ENCODE results near the gene RGS13. TPM values are rescaled to one million over a fixed set of nuclear protein-coding genes. Genes with fewer than 3 reads are reported as not detected.

Gene RGS13
- total and polyA plus RNA-seq, 2 donors (not counting 3 experiments of a cell fraction or from before 2014, with no cell fraction given): not detected

GRCh38 chr1:192654591-192655251 is 18.8 kb downstream of the RGS13 start:
- no peak overlapping the region for H2AFZ ChIP-seq (ENCODE audit: low read depth, low read length)
- DNase-seq (ENCODE audit: low read depth, low spot score) (peak; percentile 30), FAIRE-seq (peak; percentile 77)
- dilution Hi-C loops (cut with MboI; ENCODE audit: extremely low pct_ligation_motif_present, low sequenced_read_pairs): no loop called here
- H3K9me1 ChIP-seq (replicated peaks; ENCODE audit: control insufficient read depth, extremely low read depth, insufficient read depth, low read length): no peaks in the 10 kb centered on the region
- peak; percentile 92 for TF ChIP-seq FOS (IDR thresholded peaks at IDR 0.05; ENCODE audit: borderline replicate concordance, insufficient read depth, low read length)
- TF ChIP-seq POLR2A (IDR thresholded peaks at IDR 0.05; ENCODE audit: low read depth, low read length): no peak
- no peak for TF ChIP-seq POLR2AphosphoS5 (IDR thresholded peaks at IDR 0.05; ENCODE audit: insufficient read depth, low read depth, low read length)
- TF ChIP-seq GATA2 (IDR thresholded peaks at IDR 0.05; ENCODE audit: insufficient read depth, insufficient read length, low read depth, low read length): no peak
- no peak for TF ChIP-seq MYC (IDR thresholded peaks at IDR 0.05; ENCODE audit: low read depth, low read length)
- no peak for TF ChIP-seq CTCF (IDR thresholded peaks at IDR 0.05; ENCODE audit: extremely low read depth in 1 of 2, insufficient read depth in 1 of 2, low read depth in 1 of 2, low read length in 2 of 2)
- no peaks in the 10 kb centered on the region for H3K9me3 ChIP-seq (replicated peaks; ENCODE audit: control insufficient read depth, insufficient read depth, low read length)
- H3K79me2 ChIP-seq (ENCODE audit: control insufficient read depth, insufficient read depth, low read length): no peaks in the 10 kb centered on the region
- no peak overlapping the region for H3K4me2 ChIP-seq (ENCODE audit: insufficient read depth, low read length)
- no peaks in the 10 kb centered on the region for H3K27me3 ChIP-seq (ENCODE audit: control insufficient read depth in 2 of 2, insufficient read depth in 2 of 2, low read length in 2 of 2)
- H3K4me1 ChIP-seq (ENCODE audit: control insufficient read depth, extremely low read depth, insufficient read depth, low read length): no peaks in the 10 kb centered on the region
- intact Hi-C loops (cut with micrococcal nuclease): no loop called here
- no peaks in the 10 kb centered on the region for H4K20me1 ChIP-seq (replicated peaks; ENCODE audit: control insufficient read depth, extremely low read depth, insufficient read depth, low read length)
- CTCF ChIA-PET: no interaction called here
- BruUV-seq (replicated peaks): no TSS peak
- H3K9ac ChIP-seq (replicated peaks; ENCODE audit: extremely low read depth, insufficient read depth, low read length): no peak overlapping the region
- H3K27ac ChIP-seq (ENCODE audit: insufficient read depth, low read depth, low read length): no peak overlapping the region
- no peak overlapping the region for H3K4me3 ChIP-seq (replicated peaks in 1 of 3; ENCODE audit: insufficient read depth in 1 of 3, low read depth in 1 of 3, low read length in 3 of 3)
- POLR2A ChIA-PET: no interaction called here
- H3K36me3 ChIP-seq (ENCODE audit: control insufficient read depth in 2 of 2, extremely low read depth in 1 of 2, insufficient read depth in 2 of 2, low read length in 2 of 2): no peaks in the 10 kb centered on the region

GRCh38 chr1:192657760-192658159 is 21.8 kb downstream of the RGS13 start:
- no peak for TF ChIP-seq POLR2AphosphoS5 (IDR thresholded peaks at IDR 0.05; ENCODE audit: insufficient read depth, low read depth, low read length)
- no peak for TF ChIP-seq GATA2 (IDR thresholded peaks at IDR 0.05; ENCODE audit: insufficient read depth, insufficient read length, low read depth, low read length)
- peak; percentile 42 for TF ChIP-seq JUN (IDR thresholded peaks at IDR 0.05; ENCODE audit: borderline replicate concordance, insufficient read depth, insufficient read length, low read depth)
- TF ChIP-seq POLR2A (IDR thresholded peaks at IDR 0.05; ENCODE audit: low read depth, low read length): no peak
- no peak for TF ChIP-seq EZH2 (IDR thresholded peaks at IDR 0.05; ENCODE audit: borderline replicate concordance, low read depth, low read length, severe bottlenecking)
- no peak for TF ChIP-seq FOS (IDR thresholded peaks at IDR 0.05; ENCODE audit: borderline replicate concordance, insufficient read depth, low read length)
- Histone ChIP-seq H3K9ac (replicated peaks; ENCODE audit: extremely low read depth, insufficient read depth, low read length) (no peak overlapping the region), H3K4me3 (replicated peaks in 1 of 3; ENCODE audit: insufficient read depth in 1 of 3, low read depth in 1 of 3, low read length in 3 of 3) (no peak overlapping the region), H3K9me1 (replicated peaks; ENCODE audit: control insufficient read depth, extremely low read depth, insufficient read depth, low read length) (no peaks in the 10 kb centered on the region), H2AFZ (ENCODE audit: low read depth, low read length) (no peak overlapping the region), H3K4me1 (ENCODE audit: control insufficient read depth, extremely low read depth, insufficient read depth, low read length) (no peaks in the 10 kb centered on the region), H3K9me3 (replicated peaks; ENCODE audit: control insufficient read depth, insufficient read depth, low read length) (no peaks in the 10 kb centered on the region), H3K4me2 (ENCODE audit: insufficient read depth, low read length) (no peak overlapping the region), H3K36me3 (ENCODE audit: control insufficient read depth in 2 of 2, extremely low read depth in 1 of 2, insufficient read depth in 2 of 2, low read length in 2 of 2) (no peaks in the 10 kb centered on the region), H3K27ac (ENCODE audit: insufficient read depth, low read depth, low read length) (no peak overlapping the region), H4K20me1 (replicated peaks; ENCODE audit: control insufficient read depth, extremely low read depth, insufficient read depth, low read length) (no peaks in the 10 kb centered on the region), H3K79me2 (ENCODE audit: control insufficient read depth, insufficient read depth, low read length) (no peaks in the 10 kb centered on the region), H3K27me3 (ENCODE audit: control insufficient read depth in 2 of 2, insufficient read depth in 2 of 2, low read length in 2 of 2) (no peaks in the 10 kb centered on the region)
- ChIA-PET CTCF (no interaction called here), POLR2A (no interaction called here)
- dilution Hi-C loops (cut with MboI; ENCODE audit: extremely low pct_ligation_motif_present, low sequenced_read_pairs) (no loop called here), intact Hi-C loops (cut with micrococcal nuclease) (no loop called here)
- no peak for FAIRE-seq
- DNase-seq (ENCODE audit: low read depth, low spot score): no peak
- BruUV-seq (replicated peaks): no TSS peak

Data from endothelial cell of umbilical vein (primary cell).